Panc1 (cell line): ENCODE measurements around the gene CALM3.

ENCODE experiments used
- CTCF ChIP-seq: fragments of 450-650 bp; IDR thresholded peaks from 2 replicates; pipeline ENCODE4 v1.5.1; 2017; ENCODE audit warnings: mild to moderate bottlenecking
- POLR2AphosphoS5 ChIP-seq: IDR thresholded peaks from 2 replicates; pipeline ENCODE4 v1.6.1; 2012; ENCODE audit warnings: mild to moderate bottlenecking, low read depth, low read length, moderate library complexity
- REST ChIP-seq, 2 experiments: IDR thresholded peaks; 2 replicates each; pipeline ENCODE4 v1.6.1; 2011 to 2012; ENCODE audit warnings: low read depth in 2 of 2, control low read depth in 1 of 2, low read length in 1 of 2, mild to moderate bottlenecking in 1 of 2, moderate library complexity in 1 of 2; ENCODE audit not compliant: insufficient read depth in 1 of 2
- TCF7L2 ChIP-seq: IDR thresholded peaks from 2 replicates; pipeline ENCODE4 v1.6.1; 2011; ENCODE audit warnings: mild to moderate bottlenecking, low read depth, low read length, inconsistent platforms

GRCh38 chr19:46654621-46655152 is 53.6 kb downstream of the CALM3 start:
- TF ChIP-seq CTCF (no peak), REST (IDR thresholded peaks at IDR 0.05; ENCODE audit: insufficient read depth in 1 of 2, low read depth in 2 of 2, low read length in 1 of 2) (no peak), TCF7L2 (no peak), POLR2AphosphoS5 (no peak)
